Measurements from ENCODE around the gene UPK3A.
"Not testable (repeated sequence)": the region's sequence is repeated elsewhere in the genome, so short reads cannot be mapped to it uniquely, and the experiment has no call there.

Gene UPK3A

DNA sequence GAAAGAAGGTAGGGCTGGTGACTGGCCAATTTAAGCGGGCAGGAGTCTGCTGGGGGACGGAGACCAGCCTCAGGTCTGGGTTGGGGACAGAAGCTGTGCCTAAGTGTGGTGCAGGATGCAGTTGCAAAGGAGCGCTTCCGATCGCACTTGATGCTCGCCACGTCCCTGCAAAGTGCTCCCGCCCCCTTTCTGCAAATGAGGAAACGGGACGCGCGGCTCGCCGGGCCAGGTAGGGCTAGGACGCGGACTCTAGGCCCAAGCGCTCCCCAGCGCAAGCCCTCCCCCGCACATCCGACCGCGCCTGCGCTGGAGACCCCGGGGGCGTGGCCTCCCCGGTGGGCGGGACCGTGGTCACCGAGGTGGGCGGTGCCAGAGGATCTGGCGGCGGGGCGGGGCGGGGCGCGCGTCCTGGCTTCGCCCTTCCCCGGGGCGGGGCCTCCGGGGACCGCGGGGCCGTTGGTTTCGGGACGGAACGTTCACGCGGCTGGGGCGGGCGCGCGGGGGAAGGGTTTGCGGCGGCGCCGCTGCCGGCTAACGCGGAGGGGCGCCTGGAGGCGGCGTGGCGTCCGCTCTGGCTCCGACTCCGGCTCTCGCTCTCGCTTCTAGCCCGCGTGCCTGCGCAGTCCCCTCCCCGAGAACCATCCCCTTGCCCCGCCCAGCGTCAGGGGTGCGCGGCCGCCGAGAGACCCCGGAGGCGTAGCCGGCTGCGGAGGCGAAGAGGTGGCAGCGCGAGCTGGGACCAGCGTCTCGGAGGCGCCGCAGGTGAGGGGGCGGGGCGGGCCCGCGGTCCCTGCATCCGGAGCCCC lies 24.9 kb downstream of the UPK3A start, which contains the start of gene FAM118A:
Gene FAM118A, plus strand, starts transcription at position 513 of the 806 bp plus-strand sequence. CDS start 12,446 bp downstream, outside the sequence.
- DNase-seq (ENCODE audit: low read depth) = peak; percentile 92

DNA sequence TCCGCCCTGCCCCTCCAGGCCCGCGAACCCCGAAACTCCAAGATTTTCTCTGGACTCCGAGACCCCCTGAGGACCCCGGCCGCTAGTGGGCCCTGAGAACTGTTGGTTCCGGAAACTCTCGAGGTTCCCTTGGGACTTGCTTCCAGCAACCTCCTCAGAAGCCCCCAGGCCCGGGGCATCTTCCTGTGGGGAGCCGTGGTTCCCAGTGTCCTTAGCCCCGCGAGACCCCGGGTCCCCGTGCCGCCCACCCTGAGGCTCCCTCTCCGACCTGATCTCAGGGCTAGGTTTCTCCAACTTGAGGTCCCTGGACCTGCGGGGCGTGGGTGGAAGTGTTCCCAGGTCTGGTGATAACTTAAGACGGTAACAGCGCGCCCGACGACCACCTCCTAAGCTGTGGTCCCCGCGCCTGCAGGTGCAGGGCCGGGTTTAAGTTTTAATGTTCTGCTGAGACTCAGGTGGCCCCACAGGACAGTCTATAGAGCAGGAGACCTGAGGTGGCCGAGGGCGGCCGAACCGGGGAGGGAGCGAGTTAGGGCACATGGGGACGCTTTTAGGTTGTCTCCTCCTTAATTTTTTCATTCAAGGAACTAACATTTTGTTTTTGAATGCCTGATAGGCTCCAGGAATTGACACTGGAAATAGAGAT lies 25.7 kb downstream of the UPK3A start:
- no peak for DNase-seq (ENCODE audit: low read depth)

DNA sequence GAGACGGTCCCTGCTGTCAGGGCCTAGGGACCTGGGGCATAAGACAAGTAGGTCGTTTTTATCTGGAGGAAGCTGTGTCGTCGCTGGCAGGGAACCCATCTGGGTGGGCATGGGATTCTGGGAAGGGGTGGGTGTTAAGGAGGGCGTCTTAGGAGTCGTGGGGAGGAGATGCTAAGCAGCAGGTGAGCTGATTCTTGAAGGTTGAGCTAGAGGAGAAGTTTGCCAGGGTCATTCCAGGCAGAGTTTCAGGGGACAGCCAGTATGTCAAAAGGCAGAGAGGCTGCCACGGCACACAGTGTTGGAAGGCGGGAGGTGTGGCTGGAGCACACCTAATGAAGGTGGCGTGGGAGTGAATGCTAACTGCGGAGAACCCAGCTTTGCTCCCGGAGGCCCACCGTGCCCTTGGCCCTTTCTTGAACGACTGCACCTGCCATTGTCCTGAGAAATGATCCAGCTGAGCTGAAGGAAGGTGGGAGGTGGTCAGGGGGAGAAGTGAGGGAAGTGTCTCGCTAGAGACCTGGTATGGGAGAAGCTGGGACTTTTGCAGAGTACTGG lies 26.3 kb downstream of the UPK3A start:
- no peak for DNase-seq (ENCODE audit: low read depth)

DNA sequence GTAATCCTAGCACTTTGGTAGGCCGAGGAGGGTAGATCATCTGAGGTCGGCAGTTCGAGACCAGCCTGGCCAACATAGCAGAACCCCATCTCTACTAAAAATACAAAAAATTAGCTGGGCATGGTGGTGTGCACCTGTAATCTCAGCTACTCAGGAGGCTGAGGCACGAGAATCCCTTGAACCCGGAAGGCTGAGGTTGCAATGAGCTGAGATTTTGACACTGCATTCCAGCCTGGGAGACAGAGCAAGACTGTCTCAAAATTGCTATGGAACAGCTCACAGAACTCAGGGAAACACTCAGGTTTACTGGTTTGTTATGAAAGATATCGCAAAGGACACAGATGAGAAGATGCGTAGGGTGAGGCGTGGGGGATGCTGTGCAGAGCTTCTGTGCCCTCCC lies 27.7 kb downstream of the UPK3A start:
- no peak for DNase-seq (ENCODE audit: low read depth)

DNA sequence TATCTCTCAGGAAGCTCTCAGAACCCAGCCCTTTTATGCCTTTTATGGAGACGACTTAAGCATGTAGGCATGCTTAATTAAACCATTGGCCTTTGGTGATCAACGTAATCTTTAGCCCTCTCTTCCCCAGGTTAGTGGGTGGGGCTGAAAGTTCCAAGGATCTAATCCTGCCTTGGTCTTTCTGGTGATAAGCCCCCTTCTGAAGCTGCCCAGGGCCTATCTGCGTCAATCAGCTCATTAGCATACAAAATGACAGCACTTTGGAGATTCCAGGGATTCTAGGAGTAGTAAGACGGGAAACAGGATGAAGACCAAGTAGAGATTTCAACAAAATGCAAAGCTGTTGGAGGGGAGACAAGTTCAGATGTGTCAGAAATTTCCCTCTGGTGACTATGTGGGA lies 28.1 kb downstream of the UPK3A start:
- no peak for DNase-seq (ENCODE audit: low read depth)

DNA sequence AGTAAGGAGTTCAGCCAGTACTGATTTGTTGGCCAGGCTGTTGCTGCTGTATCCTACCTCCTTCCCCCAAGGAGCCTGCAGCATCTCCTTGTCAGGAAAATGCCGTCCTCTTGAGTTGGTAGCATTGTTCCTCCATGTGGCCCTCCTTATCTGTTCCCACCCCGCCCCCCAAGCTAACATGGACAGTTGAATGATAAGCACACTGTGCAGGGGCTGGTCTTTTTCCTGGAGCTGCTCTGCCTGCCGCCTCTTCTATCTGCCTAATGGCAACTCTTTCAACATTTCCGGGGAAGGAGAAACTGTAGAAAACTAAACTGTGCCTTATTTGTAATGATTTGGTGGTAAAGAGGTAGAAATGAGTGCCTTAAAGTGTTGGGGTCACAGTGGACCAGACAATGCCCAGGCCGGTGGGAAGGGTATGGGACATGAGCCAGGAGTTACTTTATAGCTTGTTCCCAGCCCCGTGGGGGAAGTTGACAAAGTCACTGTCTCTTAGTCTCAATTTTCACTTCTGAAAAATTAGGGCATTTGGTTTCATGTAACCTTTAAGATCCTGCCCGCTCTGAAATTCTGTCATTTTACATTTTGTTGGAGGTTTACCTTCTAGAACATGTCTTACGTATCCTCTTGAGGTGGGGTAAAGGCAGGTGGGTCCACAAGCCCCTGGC lies 29.4 kb downstream of the UPK3A start:
- no peak for DNase-seq (ENCODE audit: low read depth)

DNA sequence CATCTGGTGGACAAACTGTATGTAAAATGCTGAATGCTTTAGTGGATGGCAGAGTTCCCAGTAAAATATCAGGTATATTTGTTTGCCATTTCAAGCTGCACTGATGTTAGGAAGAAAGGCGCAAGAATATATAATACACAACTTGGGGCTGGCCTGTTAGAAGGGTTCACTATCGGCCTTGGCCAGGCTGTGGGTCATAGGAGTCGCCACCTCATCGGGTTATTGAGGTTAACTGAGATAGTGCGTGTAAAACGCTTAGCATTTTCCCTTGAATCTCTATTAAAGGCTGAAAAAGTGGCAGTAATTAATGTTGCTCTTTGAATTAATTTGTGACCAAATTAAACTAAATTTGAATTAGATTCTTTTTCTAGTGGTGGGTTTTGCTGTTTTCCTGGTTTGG lies 30.0 kb downstream of the UPK3A start:
- DNase-seq (ENCODE audit: low read depth) = no peak

DNA sequence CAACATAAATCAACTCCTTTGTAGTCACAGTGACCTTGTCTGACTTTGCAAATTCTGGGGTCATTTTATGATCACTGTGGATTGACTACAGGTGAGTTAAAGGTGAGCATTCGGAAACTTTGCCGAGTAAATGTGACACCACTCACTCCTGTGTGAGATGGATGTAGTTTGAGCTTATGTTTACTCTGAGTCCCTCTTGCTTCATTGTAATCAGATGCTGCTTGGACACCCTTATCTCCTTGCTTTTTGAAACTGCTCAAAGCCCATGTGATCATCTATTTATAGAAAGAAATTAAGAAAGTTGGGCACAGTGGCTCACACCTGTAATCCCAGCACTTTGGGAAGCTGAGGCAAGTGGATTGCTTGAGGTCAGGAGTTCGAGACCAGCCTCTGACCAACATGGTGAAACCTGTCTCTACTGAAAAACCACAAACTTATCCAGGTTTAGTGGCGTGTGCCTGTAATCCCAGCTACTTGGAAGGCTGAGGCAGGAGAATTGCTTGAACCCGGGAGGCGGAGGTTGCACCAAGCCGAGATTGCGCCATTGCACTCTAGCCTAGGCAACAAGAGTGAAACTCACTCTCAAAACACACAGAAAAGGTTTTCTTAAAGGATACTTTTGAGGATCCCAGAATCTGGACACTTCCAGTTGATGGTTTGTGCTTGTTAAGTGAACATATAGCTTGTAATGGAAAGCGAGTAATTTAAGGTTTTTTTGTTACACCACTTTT lies 32.2 kb downstream of the UPK3A start:
- DNase-seq (ENCODE audit: low read depth) = no peak

DNA sequence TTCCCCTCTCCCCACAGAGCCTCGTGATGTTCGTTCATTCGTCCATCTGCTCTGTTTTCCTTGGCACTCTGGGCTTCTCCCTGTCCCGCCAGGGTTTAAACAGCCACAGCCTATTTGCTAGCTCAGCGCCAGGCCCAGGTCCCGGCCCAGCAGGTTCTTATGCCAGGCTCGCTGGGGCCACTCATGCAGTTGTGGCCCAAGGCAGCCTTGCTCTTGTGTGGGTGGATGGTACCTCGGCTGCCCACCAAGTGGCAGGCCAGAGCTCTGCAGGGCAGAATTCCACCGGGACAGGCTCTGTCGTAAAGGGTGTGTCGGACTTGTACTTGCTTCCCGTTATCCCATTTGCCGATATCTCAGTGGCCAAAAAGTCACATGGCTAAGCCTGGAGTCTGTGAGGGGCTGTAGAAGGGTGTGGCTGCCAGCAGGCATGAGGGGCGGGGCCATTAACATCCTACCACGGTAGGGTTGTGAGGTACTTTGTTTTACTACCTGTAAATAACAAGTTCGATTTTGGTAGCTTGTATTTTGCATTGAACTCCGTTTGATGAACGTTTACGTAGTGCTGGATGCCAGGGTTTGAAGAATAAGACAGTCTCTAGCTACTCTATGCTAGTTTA lies 32.9 kb downstream of the UPK3A start:
- DNase-seq (ENCODE audit: low read depth) = no peak

DNA sequence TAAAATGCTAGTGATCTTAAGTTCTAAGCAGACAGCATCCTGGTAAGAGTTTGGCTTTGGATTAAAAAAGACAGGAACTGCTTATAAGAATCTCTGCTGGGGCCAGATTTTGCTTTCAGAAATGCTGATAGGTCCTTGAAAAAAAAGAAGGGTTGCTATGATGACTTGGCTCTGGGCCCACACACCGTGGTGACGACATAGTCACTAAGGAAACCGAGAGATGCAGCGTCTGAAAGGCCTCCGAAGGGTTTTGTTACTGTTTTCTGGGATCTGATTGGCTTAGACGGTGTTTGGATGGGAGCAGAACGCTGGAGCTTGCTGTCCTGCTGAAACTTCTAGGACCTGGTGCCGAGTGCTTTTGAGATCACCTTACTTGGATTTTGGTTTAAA lies 33.4 kb downstream of the UPK3A start:
- peak; percentile 70 for DNase-seq (ENCODE audit: low read depth)

DNA sequence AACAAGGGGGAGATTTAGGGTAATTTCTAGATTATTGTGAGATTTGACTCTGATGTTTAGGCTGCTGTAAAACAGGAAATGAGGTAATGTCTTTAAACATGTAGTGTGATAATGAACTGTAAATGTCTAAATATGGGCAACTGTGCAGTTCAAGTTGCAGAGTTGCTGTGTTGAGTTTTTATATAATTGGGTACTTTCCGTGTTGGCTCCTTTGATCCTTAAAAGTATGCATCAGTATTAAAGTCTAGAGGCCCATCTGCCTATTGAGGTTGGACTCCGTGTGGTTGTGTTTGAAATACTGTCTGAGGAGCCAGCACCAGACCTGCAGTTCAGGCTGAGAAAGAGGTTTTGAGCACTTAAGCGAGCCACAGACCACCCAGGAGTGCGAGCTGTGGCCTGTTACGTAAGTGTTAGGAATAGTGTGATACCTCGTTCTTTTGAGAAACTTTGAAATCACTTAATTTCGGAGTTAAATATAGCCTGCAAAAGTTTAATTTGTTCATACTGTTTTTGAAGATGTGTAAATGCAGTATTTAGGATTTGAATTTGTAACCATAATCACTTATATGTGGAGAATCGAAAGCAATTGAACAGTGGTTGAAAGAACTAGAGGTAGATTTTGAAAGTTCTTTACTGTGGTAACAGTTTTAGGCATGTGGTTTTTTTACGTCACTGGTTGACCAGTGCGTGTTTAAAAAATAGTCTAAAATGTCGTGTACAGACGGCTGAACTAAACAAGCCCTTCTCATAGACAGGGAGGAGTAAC lies 34.0 kb downstream of the UPK3A start:
- peak; percentile 25 for DNase-seq (ENCODE audit: low read depth)

DNA sequence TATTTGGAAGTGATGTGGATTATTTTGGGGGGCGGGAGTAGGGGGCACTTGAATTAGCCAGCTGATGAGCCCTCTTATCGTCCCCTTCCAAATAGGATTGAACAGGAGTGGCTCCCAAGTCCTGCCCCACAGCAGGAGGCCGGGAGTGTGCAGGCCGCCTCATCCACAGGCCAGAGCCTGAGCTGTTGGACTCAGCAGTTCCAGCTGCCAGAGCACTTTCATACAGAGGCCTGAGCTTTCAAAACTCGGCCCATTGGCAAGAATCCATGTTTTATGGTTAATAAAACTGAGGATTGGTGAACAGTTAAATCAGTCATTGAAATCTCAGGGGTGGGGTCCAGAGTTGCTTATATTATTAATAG lies 34.6 kb downstream of the UPK3A start:
- no peak for DNase-seq (ENCODE audit: low read depth)

DNA sequence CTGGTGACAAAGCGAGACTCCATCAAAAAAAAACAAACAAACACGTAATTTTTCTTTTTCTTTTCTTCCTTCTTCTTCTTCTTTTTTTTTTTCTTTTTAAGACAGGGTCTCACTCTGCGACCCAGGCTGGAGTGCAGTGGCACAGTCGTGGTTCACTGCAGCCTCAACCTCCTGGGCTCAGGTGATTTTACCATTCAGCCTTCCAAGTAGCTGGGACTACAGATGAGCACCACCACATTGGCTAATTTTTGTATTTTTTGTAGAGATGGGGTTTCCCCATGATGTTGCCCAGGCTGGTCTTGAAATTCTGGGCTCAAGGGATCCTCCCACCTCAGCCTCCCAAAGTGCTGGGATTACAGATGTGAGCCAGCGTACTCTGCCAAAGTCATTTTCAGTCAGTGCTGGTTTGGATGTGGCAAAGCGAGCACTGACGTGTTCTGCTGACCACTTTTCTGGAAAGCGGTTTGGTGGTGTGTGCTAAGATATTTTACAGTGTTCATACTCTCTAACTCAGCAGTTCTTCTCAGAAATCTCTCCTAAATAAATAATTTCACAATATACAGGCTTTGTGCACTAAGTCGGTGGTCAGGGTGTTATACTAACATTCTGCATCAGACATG lies 35.7 kb downstream of the UPK3A start:
- no peak for DNase-seq (ENCODE audit: low read depth)

DNA sequence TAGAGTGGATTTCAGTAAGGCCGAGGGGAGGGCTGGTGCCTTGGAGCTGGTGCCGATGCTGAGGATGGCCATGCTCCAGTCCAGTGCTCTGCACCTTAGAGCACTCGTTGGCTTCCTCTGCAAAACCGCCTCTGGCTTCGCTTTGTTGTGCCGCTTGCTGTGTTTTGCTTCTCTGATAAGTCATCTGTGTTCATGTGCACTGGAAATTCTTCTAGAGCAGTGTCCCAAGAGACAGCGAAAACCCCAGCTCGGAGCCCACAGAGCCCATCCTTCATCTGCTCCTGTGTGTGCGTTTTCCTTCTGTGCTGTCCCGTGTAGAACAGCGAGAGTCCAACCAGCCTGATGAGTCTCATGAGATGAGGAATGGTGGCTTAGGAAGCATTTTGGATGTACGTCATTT lies 37.1 kb downstream of the UPK3A start:
- no peak for DNase-seq (ENCODE audit: low read depth)

DNA sequence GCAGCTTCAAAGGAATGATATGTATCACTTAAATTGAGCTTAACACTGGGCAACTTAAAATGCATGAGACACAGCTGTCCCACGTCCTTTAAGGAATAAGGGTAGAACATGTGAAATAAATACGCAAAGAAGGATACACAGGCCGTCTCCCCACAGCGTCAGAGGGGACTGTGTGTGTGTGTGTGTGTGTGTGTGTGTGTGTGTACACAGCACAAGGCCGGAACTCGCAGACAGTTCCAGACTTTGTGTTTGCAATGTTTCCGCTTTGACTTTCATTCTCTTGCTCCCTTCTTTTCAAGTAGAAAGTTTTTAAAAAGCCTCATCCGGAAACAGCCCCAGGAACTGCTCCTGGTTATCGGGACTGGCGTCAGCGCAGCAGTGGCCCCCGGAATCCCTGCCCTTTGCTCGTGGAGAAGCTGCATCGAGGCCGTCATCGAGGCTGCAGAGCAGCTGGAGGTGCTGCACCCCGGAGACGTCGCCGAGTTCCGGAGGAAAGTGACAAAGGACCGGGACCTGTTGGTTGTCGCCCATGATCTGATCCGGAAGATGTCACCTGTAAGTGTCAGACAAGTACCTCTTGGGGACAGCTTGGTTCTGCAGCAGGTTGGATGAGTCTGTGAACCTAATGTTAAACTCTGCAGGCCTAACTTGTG lies 38.2 kb downstream of the UPK3A start:
- no peak for DNase-seq (ENCODE audit: low read depth)

DNA sequence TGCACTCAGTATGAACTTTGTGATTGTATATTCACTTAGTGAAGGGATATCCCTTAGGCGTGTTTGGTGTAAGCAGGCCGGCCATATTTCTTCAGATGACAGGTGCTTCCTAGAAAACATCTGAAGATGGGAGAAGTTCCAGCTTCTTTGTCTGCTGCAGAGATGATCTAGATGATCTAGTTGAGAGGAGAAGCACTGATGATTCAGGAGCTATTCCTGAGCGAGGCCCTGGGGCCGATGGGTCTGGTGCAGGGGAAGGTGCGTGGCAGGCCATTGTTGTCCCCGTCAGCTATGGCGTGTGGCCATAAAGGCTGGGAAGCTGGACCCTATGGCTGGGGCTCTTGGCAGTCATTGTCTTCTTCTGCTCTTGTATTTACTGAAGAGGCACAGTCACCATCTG lies 38.9 kb downstream of the UPK3A start:
- no peak for DNase-seq (ENCODE audit: low read depth)

DNA sequence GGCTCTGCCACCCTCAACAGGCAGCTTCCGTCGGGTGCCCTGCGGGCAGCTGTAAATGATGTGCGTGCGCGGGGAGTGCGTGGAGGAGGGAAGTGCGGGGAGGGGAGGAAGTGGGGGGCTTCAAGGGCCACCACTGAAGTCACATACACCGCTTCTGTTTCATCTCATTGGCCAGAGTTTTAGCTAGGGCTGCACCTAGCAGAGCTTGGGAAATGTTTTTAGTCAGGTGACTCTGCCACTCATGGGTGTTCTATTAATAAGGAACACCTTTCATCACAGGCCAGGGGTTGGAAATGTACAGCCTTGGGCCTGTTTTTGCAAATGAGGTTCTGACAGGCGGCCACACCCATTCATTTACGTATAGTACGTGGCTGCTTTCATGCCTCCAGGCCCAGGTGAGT lies 39.6 kb downstream of the UPK3A start:
- DNase-seq (ENCODE audit: low read depth) = no peak

DNA sequence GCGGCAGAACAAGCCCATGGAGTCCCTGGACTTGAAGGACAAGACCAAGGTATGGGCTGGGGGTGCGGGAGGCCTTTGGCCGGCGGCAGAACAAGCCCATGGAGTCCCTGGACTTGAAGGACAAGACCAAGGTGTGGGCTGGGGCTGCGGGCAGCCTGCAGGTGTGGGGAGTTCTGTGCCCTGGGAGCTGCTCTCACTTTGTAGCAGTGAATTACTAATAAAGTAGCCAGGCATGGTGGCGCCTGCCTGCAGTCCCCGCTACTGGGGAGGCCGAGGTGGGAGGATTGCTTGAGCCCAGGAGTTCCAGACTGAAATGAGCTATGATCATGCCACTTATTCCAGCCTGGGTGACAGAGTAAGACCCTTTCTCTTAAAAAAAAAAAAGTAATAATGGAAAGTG lies 43.5 kb downstream of the UPK3A start:
- not testable (repeated sequence) for DNase-seq (ENCODE audit: low read depth)

DNA sequence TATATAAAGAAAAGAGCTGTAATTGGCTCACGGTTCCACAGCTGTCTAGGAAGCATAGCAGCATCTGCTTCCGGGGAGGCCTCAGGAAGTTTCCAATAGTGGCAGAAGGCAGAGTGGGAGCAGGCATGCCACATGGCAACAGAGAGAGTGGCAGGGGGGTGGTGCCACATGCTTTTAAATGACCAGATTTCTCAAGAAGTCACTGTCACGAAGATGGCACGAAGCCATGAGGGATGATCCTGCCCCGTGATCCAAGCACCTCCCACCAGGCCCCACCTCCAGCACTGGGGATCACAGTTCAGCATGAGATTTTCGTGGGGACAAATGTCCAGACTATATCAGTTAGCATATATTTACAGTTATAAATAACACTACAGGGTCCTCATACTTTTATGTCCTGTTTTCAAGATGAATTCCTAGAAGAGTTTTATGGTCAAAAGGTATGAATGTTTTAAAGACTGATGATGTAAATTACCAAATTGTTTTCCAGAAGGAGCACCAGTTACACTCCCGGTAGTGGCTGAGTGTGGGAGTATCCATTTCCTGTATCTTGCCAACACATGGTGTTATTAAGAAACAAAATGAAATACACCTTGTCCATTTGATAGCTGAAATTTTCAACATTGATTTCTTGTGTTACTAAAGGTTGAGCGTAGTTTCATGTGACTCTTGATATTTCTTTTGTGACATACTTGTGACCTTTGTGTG lies 44.2 kb downstream of the UPK3A start:
- DNase-seq (ENCODE audit: low read depth) = no peak
